HG02763 (cell line): ENCODE results near the gene ECEL1.
"Not testable (repeated sequence)": the region's sequence is repeated elsewhere in the genome, so short reads cannot be mapped to it uniquely, and the experiment has no call there.

Source experiments
- ATAC-seq: cut with Tn5 transposase; IDR thresholded peaks from one replicate; pipeline ENCODE4 v1.9.1; 2021; ENCODE audit warnings: mild to moderate bottlenecking, moderate library complexity; ENCODE audit not compliant: unreplicated experiment

ECEL1 gene, protein sequence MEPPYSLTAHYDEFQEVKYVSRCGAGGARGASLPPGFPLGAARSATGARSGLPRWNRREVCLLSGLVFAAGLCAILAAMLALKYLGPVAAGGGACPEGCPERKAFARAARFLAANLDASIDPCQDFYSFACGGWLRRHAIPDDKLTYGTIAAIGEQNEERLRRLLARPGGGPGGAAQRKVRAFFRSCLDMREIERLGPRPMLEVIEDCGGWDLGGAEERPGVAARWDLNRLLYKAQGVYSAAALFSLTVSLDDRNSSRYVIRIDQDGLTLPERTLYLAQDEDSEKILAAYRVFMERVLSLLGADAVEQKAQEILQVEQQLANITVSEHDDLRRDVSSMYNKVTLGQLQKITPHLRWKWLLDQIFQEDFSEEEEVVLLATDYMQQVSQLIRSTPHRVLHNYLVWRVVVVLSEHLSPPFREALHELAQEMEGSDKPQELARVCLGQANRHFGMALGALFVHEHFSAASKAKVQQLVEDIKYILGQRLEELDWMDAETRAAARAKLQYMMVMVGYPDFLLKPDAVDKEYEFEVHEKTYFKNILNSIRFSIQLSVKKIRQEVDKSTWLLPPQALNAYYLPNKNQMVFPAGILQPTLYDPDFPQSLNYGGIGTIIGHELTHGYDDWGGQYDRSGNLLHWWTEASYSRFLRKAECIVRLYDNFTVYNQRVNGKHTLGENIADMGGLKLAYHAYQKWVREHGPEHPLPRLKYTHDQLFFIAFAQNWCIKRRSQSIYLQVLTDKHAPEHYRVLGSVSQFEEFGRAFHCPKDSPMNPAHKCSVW

DNA sequence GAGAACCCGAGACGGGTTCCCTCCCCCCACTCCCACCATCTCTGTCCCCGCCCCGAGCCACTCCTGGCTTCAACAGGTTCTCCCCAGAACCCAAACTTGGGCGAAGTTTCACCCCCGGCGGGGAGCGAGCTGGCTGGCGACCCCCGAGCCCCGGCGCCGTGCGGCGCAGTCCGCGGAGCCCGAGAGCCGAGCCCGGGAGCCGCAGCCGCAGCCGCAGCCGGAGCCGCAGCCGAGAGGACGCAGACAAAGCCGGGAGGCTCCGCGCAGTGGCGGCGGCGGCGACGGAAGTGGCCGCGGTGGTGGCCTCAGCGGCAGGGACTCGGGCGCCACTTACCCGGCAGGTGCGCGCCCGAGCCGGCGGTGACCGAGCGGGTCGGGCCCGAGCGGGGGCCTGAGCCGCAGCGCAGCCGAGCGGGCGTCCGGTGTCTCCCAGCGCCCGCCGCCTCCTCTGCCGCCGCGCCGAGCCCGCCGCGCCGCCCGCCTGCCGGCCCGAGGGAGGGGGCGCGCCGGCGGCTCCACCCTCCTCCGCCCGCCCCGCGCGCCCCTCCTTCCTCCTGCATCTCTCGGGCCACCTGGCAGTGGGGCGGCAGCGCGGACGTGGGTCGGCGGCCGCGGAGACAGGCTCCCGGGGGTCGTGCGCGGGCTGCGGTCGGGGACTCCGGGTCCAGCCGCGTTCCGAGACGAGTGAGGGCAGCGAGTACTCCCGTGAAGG, at the start of gene ECEL1:
Gene ECEL1, minus strand, starts transcription at position 450 of the 712 bp plus-strand sequence. CDS start 1,181 bp downstream, outside the sequence.
- ATAC-seq: no peak

DNA sequence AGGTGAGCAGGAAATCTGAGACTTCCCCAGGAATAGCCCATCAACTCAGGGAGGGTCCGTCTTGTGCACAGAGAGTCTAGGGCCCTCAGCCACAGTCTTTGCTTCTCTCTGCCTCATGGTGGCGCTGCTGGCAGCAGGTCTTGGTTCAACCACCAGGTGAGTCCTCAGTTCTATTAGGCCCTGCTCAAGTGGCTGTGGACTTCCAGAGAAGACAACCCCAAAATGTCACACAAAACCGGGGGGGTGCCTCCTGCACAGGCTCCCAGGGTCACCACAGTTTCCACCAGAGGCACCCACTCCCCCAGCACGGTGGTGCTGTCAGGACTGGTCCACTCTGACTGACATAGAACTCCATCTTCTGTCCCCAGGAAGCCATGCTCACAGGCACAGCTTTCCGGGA, 49.4 kb upstream of the ECEL1 start:
- no peak for ATAC-seq

DNA sequence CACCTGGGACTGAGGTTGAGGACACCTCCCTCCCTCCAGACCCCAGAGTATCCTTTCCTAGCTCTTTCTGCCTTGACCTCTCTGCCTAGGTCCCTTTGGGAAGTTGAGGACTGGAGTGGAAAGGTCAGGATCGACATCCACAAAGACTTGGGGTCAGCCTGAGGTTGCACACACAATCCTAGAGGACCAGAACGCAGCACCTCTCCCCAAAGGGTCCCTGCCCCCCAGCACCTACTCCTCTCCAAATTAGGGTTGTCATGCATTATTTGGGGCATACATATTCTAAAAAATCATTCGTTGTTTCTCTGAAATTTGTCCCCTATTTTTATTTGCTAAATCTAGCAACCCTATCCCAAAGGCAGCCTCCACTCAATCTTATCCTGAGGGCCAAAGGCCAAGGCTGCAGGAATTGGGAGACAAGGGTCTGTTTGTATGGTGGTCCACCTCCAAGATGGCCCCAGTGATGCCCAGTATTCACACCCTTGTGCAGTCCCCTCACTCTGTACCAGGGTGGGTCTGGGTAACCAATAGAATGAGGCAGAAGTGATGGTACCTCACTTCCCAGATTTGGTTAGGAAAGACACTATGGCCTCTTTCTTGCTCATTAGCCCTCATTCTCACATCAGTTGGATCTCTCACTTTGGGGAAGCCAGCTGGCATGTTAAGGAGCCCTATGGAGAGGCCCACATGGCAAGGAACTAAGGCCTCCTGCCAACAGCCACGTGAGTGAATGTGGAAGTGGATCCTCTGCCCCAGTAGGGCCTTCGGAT, 48.3 kb upstream of the ECEL1 start:
- no peak for ATAC-seq

DNA sequence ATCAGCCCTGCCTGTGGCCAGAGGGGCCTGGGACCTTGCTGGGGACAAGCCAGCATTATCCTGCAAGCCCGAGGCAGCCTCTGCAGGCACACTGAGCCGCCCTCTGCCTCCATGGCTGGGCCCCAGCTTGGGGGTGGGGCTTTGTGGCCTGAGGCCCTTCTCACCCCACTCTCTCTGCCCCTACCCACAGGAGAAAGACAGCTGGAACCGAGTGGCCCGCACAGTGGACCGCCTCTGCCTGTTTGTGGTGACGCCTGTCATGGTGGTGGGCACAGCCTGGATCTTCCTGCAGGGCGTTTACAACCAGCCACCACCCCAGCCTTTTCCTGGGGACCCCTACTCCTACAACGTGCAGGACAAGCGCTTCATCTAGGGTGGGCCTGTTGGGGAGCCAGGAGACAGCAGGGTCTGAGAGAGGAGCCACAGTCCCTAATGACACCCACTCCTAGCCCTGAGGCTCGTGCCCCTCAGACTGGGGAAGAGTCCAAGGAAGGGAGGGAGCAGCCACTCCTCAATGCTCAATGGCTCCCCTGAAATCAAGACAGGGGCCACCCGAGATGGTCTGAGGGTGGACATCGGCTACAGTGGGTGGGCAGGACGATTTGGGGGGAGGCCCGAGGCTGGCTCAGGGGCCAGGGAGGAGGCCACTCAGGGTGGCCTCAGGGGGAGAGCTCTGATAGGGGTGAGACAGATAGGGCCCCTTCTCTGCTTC, 47.5 kb upstream of the ECEL1 start:
- no peak for ATAC-seq

DNA sequence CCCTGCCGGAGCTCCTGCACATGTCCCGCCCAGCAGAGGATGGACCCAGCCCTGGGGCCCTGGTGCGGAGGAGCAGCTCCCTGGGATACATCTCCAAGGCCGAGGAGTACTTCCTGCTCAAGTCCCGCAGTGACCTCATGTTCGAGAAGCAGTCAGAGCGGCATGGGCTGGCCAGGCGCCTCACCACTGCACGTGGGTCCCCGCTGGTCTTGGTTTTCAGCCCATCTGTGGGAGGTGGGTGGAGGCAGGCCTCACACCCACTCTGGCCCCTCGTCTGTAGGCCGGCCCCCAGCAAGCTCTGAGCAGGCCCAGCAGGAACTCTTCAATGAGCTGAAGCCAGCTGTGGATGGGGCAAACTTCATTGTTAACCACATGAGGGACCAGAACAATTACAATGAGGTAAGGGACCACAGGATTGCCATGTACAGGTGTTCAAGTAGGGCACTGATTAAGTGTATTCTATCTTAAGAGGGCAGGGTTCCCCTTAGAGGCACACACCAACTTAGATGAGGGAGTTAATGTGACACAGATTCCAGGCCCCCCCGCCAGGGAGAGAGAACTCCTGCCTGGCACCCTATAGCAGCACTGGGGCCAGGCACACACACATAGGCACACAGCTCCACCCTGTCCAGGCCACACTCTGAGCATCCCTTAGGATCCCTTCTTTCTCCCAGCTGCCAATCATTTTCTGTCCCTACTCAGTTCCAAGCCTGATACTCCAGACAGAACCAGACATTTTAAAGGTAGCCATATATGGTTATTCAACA, 46.5 kb upstream of the ECEL1 start:
- no peak for ATAC-seq

DNA sequence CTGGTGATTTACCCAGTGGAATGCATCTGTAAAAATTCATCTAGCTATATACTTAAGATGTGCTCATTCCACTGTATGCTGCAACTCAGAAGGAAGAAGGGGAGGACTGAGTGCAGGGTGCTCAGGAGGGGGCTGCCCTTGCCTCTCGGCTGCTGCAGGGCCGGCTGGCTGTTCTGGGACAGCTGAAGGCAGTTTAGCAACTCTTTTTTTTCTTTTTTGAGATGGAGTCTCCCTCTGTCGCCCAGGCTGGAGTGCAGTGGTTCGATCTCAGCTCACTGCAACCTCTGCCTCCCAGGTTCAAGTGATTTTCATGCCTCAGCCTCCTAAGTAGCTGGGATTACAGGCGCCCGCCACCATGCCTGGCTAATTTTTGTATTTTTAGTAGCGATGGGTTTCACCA, 45.2 kb upstream of the ECEL1 start:
- ATAC-seq: not testable (repeated sequence)

DNA sequence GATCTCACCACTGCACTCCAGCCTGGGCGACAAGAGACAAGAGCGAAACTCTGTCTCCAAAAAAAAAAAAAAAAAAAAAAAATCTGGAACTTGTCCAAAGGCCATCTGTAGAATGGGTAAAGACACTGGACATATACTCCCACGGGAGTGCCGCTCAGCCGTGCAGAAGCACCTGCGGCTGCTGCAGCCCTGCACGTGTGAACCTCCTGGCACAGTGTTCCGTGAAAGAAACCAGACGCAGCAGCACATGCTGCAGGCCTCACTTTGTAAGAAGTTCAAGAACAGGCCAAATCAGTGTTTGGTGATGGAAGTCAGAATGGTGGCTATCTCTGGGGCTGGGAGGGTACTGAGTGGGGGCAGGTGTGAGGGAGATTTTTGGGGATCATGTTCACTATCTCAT, 44.8 kb upstream of the ECEL1 start:
- no peak for ATAC-seq

DNA sequence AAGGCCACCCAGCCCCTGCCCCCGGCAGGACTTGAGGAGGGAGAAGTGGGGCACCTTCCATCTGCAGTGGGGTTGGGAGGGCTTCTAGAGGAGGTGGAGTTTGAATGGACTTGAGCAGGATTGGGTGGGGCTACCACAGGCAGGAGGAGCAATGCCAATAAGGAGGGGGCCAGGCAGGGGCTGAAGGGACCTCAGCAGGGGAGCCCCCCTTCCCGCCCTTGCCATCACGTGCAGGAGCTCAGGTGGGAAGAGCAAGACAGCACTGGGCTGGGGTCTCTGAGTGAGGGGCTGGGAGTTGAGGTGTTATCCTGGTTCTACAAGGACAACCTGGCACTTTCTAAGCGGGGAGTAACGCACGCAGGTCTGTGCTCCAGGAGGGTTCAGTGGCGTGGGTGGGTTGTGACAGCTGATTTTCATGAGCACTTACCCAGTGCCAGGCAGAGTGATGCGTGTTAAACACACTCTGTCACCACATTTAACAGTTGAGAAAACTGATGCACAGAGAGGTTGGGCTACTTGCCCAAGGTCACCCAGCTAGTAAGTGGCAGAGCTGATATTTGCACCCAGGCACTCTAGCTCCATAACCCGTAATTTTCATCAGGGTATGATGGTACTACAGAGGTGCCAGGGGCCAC, 43.1 kb upstream of the ECEL1 start:
- ATAC-seq: no peak

DNA sequence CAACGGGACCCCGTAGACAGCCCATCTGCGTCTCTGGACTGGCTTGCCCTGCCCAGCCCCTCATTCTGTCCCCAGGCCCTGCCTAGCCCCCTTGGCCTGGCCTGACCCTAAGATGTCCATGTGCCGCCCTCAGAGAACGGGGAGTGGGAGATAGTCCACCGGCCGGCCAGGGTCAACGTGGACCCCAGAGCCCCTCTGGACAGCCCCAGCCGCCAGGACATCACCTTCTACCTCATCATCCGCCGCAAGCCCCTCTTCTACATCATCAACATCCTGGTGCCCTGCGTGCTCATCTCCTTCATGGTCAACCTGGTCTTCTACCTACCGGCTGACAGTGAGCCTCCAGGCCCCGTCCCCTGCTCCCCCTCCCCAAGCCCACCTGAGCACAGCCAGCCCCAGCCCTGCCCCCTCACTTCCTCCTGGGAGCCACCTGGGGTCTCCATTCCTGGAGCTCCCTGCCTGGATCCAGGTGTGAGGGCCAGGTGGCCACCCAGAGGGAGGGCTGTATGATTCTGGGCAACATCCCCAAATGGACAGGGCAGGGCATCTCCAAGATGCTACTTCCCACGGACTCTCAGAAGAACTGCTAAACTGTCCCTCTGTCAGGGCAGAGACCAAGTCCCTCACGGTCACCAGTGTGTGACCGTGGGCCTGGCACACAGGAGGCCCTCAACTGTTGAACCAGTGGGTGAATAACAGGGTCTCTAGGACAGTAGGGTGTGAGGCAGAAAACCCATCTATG, 42.3 kb upstream of the ECEL1 start:
- no peak for ATAC-seq

DNA sequence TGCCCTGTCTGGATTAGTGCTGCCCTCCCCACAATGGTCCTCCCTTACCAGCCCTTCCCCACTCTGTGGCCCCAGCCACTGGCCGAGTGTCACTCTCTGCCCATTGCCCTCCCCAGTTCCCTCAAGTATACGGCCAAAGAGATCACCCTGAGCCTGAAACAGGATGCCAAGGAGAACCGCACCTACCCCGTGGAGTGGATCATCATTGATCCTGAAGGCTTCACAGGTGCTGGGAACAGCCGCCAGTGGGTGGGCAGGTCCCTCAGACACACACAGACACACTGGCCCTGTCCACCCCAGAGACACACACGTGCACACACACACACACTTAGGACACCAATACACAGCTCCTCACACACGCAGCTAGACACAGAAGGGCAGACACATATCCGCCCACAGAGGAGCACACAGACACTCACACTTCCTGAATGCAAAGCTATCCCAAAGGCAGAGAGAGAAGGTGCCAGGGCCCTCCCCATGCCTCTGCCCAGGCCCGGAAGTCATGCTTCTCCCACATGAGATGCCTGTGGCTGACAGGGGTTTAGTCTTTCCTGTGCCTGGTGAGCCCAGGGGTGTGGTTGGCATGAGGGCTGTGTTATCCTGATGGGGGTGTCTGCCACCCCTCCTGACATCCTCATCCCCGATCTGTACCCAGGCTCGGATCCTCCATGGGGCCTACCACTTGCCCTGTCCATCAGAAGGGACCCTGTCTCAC, 41.3 kb upstream of the ECEL1 start:
- no peak for ATAC-seq

DNA sequence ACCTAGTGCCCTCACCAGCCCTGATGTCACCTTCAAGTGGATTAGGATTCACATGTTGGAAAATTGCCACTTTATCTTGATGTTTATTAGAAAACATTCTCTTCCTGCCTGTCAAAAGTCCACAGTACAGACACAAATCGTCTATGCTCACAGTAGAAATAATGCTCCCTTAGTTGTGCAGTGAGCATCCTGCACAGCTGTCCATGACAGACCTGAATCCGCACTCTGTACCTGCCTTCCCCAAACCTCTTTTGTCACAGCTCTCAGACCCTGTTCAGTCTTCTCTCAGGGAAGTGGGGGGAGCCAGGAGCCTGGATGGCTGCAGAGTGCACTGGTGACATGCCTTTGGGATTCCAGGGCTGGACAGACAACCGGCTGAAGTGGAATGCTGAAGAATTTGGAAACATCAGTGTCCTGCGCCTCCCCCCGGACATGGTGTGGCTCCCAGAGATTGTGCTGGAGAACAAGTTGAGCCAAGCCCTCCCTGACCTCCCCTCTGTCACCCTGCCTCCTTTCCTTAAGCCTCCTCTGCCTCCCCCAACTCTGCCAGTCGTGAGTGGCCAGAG, 40.4 kb upstream of the ECEL1 start:
- no peak for ATAC-seq

DNA sequence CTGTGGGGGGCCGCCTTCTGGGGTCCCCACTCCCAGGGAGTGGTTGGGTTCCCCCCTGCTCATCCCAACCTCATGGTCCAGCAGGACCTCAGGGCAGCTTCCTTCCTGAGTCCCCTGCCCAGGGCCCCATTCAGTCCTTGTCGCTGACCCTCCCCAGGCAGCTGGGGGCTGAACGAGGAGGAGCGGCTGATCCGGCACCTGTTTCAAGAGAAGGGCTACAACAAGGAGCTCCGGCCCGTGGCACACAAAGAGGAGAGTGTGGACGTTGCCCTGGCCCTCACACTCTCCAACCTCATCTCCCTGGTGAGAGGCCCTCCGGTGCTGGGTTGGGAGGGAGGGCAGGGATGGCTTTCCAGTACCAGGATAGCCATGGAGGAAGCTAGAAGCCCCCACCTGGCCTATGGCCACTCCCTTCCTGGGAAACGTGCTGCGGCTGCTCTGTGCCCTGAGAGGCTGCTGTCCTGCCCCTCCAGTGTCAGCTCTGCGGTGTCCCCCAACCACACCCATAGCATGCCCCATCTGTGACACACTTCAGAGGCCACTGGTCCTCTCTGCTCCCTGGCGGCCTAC, 38.8 kb upstream of the ECEL1 start:
- ATAC-seq: no peak

DNA sequence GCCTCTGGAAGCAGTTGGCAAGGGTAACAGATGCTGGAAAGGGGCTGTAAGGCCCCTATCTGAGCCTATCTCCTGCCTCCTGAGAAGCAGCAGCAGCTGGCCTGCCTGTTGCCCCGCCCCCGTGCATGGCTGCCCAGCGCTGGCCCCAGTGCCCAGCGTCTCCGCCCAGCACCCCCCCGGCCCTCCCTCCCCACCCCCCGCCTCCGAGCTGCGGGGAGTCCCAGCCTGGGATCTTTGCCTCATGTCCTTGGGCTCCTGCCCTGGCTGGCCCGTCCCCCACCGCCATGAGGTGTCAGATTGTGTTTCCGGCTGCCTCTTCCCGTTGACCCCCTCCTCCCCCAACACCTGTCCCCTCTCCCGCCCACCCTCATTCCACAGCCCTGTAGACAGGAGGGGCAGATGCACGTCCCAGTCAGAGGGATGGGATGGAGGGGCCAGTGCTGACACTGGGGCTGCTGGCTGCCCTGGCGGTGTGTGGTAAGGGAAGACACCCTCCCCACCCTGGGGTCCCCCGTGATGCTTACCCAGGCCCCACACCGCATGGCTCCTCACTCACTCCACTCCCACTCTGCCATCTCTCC, 38.2 kb upstream of the ECEL1 start, which contains the start of gene CHRND:
Gene CHRND, plus strand, starts transcription at position 370 of the 581 bp plus-strand sequence. Its CDS starts 56 bp downstream, at position 426.
- ATAC-seq: no peak

DNA sequence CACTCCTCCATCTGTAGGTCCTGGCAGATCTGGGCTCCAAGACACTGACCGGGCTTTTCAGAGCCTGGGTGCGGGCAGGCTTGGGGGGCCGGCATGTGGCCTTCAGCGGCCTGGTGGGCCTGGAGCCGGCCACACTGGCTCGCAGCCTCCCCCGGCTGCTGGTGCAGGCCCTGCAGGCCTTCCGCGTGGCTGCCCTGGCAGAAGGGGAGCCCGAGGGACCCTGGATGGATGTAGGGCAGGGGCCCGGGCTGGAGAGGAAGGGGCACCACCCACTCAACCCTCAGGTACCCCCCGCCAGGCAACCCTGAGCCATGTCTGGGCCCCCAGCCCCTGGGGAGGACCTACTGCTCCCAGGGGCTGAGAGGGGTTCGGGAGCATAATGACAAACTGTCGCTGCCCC, 37.6 kb upstream of the ECEL1 start:
- ATAC-seq: no peak

DNA sequence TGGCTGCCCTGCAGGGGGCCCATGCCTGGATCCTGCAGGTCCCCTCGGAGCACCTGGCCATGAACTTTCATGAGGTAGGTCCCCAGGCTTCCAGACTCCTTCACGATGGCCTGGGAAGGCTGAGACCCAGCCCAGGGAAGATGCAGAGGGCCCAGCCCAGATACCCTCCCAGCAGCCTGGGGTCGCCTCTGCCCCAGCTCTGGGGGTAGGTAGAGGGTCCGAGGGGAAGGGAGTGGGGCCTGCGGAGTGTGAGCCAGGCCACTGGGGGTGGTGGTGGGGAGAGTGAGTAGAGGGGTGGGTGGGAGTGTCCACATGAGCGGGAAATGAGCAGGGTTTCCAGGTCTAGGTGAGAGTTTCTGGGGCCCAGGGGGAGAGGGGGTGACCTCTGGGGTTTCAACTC, 37.1 kb upstream of the ECEL1 start:
- ATAC-seq: no peak
